ENCODE measurements around the gene CDYL2.

CDYL2 gene

DNA sequence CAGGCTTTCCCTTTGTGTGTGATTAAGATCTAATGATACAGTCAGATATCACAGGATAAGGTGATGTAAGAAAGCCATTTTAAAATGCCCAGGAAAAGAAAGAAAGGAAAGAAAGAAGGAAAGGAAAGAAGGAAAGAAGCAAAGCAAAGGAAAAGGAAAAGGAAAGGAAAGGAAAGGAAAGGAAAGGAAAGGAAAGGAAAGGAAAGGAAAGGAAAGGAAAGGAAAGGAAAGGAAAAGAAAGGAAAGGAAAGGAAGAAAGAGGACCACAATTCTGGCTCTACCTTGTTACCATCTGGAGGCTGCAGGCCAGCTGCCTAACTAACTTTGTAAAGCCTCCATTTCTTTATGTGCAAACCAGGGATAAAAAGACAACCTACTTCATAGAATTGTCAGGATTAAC is 132.0 kb downstream of the CDYL2 start:
- no peaks in the 10 kb centered on the region for H3K36me3 ChIP-seq (replicated peaks in 1 of 2; ENCODE audit: control insufficient read depth in 2 of 2, insufficient read depth in 2 of 2, low read length in 2 of 2)
- H3K9me3 ChIP-seq (replicated peaks in 1 of 2; ENCODE audit: control insufficient read depth in 2 of 2, insufficient read depth in 1 of 2, low read depth in 1 of 2, low read length in 2 of 2): no peaks in the 10 kb centered on the region
- H4K91ac ChIP-seq (ENCODE audit: low read depth, low read length, poor library complexity): no peak overlapping the region
- H3K18ac ChIP-seq (ENCODE audit: low read length): no peak overlapping the region
- no peak overlapping the region for H2BK120ac ChIP-seq (ENCODE audit: low read depth, low read length)
- H3K14ac ChIP-seq (ENCODE audit: low read length): no peak overlapping the region
- H3K4me2 ChIP-seq (ENCODE audit: insufficient read depth, low read length, poor library complexity, severe bottlenecking): no peak overlapping the region
- no peak overlapping the region for H2AK5ac ChIP-seq (ENCODE audit: low read depth, low read length)
- no peaks in the 10 kb centered on the region for H3K4me1 ChIP-seq (ENCODE audit: control insufficient read depth in 2 of 2, insufficient read depth in 1 of 2, low read depth in 1 of 2, low read length in 2 of 2)
- H3K27ac ChIP-seq (replicated peaks; ENCODE audit: low read length): no peak overlapping the region
- no peak overlapping the region for H2AFZ ChIP-seq (ENCODE audit: low read length)
- H2BK15ac ChIP-seq (ENCODE audit: low read length): no peak overlapping the region
- H3K9ac ChIP-seq (ENCODE audit: low read depth, low read length, poor library complexity): no peak overlapping the region
- no peak overlapping the region for H4K8ac ChIP-seq (ENCODE audit: low read depth, low read length)
- no peak for DNase-seq (ENCODE audit: low spot score)
- no peak overlapping the region for H3K4ac ChIP-seq (ENCODE audit: low read length)
- H2BK5ac ChIP-seq (ENCODE audit: low read length): no peak overlapping the region
- no peaks in the 10 kb centered on the region for H3K27me3 ChIP-seq (ENCODE audit: control insufficient read depth in 3 of 3, insufficient read depth in 3 of 3, low read depth in 1 of 3, low read length in 3 of 3)
- no peak overlapping the region for H3K23ac ChIP-seq (ENCODE audit: low read depth, low read length, poor library complexity)
- H2BK12ac ChIP-seq (ENCODE audit: low read length): no peak overlapping the region
- no peaks in the 10 kb centered on the region for H3K79me1 ChIP-seq (ENCODE audit: low read depth, low read length)
- H3K4me3 ChIP-seq (ENCODE audit: low read length in 2 of 2): no peak overlapping the region

- no peak for DNase-seq (ENCODE audit: low spot score)
- no peaks in the 10 kb centered on the region for H3K36me3 ChIP-seq (replicated peaks in 1 of 2; ENCODE audit: control insufficient read depth in 2 of 2, insufficient read depth in 2 of 2, low read length in 2 of 2)
- H4K8ac ChIP-seq (ENCODE audit: low read depth, low read length): no peak overlapping the region
- no peak overlapping the region for H2AK5ac ChIP-seq (ENCODE audit: low read depth, low read length)
- H3K4ac ChIP-seq (ENCODE audit: low read length): no peak overlapping the region
- H2BK15ac ChIP-seq (ENCODE audit: low read length): no peak overlapping the region
- no peak overlapping the region for H3K14ac ChIP-seq (ENCODE audit: low read length)
- H4K91ac ChIP-seq (ENCODE audit: low read depth, low read length, poor library complexity): no peak overlapping the region
- H2BK12ac ChIP-seq (ENCODE audit: low read length): no peak overlapping the region
- H3K9ac ChIP-seq (ENCODE audit: low read depth, low read length, poor library complexity): no peak overlapping the region
- no peaks in the 10 kb centered on the region for H3K79me1 ChIP-seq (ENCODE audit: low read depth, low read length)
- WGBS, 2 donors (ENCODE audit: extremely low coverage in 2 of 2, insufficient read length in 2 of 2, insufficient replicate concordance in 1 of 2): no CpG with 5 or more reads among the region's 5 CpGs
- H3K18ac ChIP-seq (ENCODE audit: low read length): no peak overlapping the region
- H3K4me1 ChIP-seq (ENCODE audit: control insufficient read depth in 2 of 2, insufficient read depth in 1 of 2, low read depth in 1 of 2, low read length in 2 of 2): peaks cover 0 to 8% of the 10 kb centered on the region in 2 donors
- H3K27ac ChIP-seq (replicated peaks; ENCODE audit: low read length): no peak overlapping the region
- no peak overlapping the region for H3K4me3 ChIP-seq (ENCODE audit: low read length in 2 of 2)
- no peaks in the 10 kb centered on the region for H3K9me3 ChIP-seq (replicated peaks in 1 of 2; ENCODE audit: control insufficient read depth in 2 of 2, insufficient read depth in 1 of 2, low read depth in 1 of 2, low read length in 2 of 2)
- no peak overlapping the region for H3K23ac ChIP-seq (ENCODE audit: low read depth, low read length, poor library complexity)
- no peak overlapping the region for H2BK5ac ChIP-seq (ENCODE audit: low read length)
- H3K4me2 ChIP-seq (ENCODE audit: insufficient read depth, low read length, poor library complexity, severe bottlenecking): no peak overlapping the region
- no peaks in the 10 kb centered on the region for H3K27me3 ChIP-seq (ENCODE audit: control insufficient read depth in 3 of 3, insufficient read depth in 3 of 3, low read depth in 1 of 3, low read length in 3 of 3)
- no peak overlapping the region for H2BK120ac ChIP-seq (ENCODE audit: low read depth, low read length)
- no peak overlapping the region for H2AFZ ChIP-seq (ENCODE audit: low read length)
Measured at GRCh38 chr16:80671281-80671849, 133.0 kb downstream of the CDYL2 start.

DNA sequence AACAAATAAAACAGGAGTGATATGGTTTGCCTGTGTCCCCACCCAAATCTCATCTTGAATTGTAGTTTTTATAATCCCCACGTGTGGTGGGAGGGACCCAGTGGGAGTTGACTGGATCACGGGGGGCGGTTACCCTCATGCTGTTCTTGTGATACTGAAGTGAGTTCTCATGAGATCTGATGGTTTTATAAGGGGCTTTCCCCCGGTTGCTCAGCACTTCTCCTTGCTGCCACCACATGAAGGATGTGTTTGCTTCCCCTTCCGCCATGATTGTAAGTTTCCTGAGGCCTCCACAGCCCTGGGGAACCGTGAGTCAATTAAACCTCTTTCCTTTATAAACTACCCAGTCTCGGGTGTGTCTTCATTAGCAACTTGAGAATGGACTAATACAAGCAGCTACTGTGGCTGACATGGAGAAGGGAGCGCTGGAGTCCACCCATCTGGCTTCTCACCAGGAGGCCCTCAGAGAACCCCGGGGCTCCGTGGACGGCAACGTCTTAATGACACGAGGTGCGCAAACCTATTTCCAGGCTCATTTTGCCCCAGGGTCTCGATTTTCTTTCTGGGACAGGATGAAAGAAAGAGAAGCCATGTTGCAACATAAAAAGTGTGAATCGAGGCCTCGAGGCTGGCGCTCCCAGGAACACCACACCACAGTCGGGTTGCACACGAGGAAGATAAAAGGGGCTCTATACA is 134.1 kb downstream of the CDYL2 start:
- Histone ChIP-seq H3K9ac (ENCODE audit: low read depth, low read length, poor library complexity) (no peak overlapping the region), H3K36me3 (replicated peaks in 1 of 2; ENCODE audit: control insufficient read depth in 2 of 2, insufficient read depth in 2 of 2, low read length in 2 of 2) (no peaks in the 10 kb centered on the region), H3K4me1 (ENCODE audit: control insufficient read depth in 2 of 2, insufficient read depth in 1 of 2, low read depth in 1 of 2, low read length in 2 of 2) (peaks cover 0 to 9% of the 10 kb centered on the region in 2 donors), H3K79me1 (ENCODE audit: low read depth, low read length) (no peaks in the 10 kb centered on the region), H4K91ac (ENCODE audit: low read depth, low read length, poor library complexity) (no peak overlapping the region), H3K14ac (ENCODE audit: low read length) (no peak overlapping the region), H3K23ac (ENCODE audit: low read depth, low read length, poor library complexity) (no peak overlapping the region), H2AK5ac (ENCODE audit: low read depth, low read length) (no peak overlapping the region), H3K18ac (ENCODE audit: low read length) (no peak overlapping the region), H2BK15ac (ENCODE audit: low read length) (no peak overlapping the region), H3K9me3 (replicated peaks in 1 of 2; ENCODE audit: control insufficient read depth in 2 of 2, insufficient read depth in 1 of 2, low read depth in 1 of 2, low read length in 2 of 2) (no peaks in the 10 kb centered on the region), H3K27me3 (ENCODE audit: control insufficient read depth in 3 of 3, insufficient read depth in 3 of 3, low read depth in 1 of 3, low read length in 3 of 3) (no peaks in the 10 kb centered on the region), H3K4me2 (ENCODE audit: insufficient read depth, low read length, poor library complexity, severe bottlenecking) (no peak overlapping the region), H2AFZ (ENCODE audit: low read length) (no peak overlapping the region), H2BK5ac (ENCODE audit: low read length) (no peak overlapping the region), H3K27ac (replicated peaks; ENCODE audit: low read length) (no peak overlapping the region), H3K4ac (ENCODE audit: low read length) (no peak overlapping the region), H4K8ac (ENCODE audit: low read depth, low read length) (no peak overlapping the region), H3K4me3 (ENCODE audit: low read length in 2 of 2) (no peak overlapping the region), H2BK12ac (ENCODE audit: low read length) (no peak overlapping the region), H2BK120ac (ENCODE audit: low read depth, low read length) (no peak overlapping the region)
- no CpG with 5 or more reads among the region's 20 CpGs for WGBS, 2 donors (ENCODE audit: extremely low coverage in 2 of 2, insufficient read length in 2 of 2, insufficient replicate concordance in 1 of 2)
- no peak for DNase-seq (ENCODE audit: low spot score)

- peak overlapping the region; percentile 29 for H2BK5ac ChIP-seq (ENCODE audit: low read length)
- peaks cover 0 to 10% of the 10 kb centered on the region in 2 donors for H3K4me1 ChIP-seq (ENCODE audit: control insufficient read depth in 2 of 2, insufficient read depth in 1 of 2, low read depth in 1 of 2, low read length in 2 of 2)
- H2AK5ac ChIP-seq (ENCODE audit: low read depth, low read length): no peak overlapping the region
- no peak overlapping the region for H3K27ac ChIP-seq (replicated peaks; ENCODE audit: low read length)
- H3K27me3 ChIP-seq (ENCODE audit: control insufficient read depth in 3 of 3, insufficient read depth in 3 of 3, low read depth in 1 of 3, low read length in 3 of 3): no peaks in the 10 kb centered on the region
- no peak overlapping the region for H2BK120ac ChIP-seq (ENCODE audit: low read depth, low read length)
- no peak overlapping the region for H4K91ac ChIP-seq (ENCODE audit: low read depth, low read length, poor library complexity)
- H3K14ac ChIP-seq (ENCODE audit: low read length): no peak overlapping the region
- no peak overlapping the region for H3K4me2 ChIP-seq (ENCODE audit: insufficient read depth, low read length, poor library complexity, severe bottlenecking)
- H3K4me3 ChIP-seq (ENCODE audit: low read length in 2 of 2): peak overlapping the region in 1 of 2 donors; percentile 5
- H3K79me1 ChIP-seq (ENCODE audit: low read depth, low read length): no peaks in the 10 kb centered on the region
- H3K18ac ChIP-seq (ENCODE audit: low read length): no peak overlapping the region
- H3K4ac ChIP-seq (ENCODE audit: low read length): no peak overlapping the region
- H3K9me3 ChIP-seq (replicated peaks in 1 of 2; ENCODE audit: control insufficient read depth in 2 of 2, insufficient read depth in 1 of 2, low read depth in 1 of 2, low read length in 2 of 2): no peaks in the 10 kb centered on the region
- no peak overlapping the region for H2AFZ ChIP-seq (ENCODE audit: low read length)
- no peak overlapping the region for H3K9ac ChIP-seq (ENCODE audit: low read depth, low read length, poor library complexity)
- no peak overlapping the region for H2BK12ac ChIP-seq (ENCODE audit: low read length)
- no peaks in the 10 kb centered on the region for H3K36me3 ChIP-seq (replicated peaks in 1 of 2; ENCODE audit: control insufficient read depth in 2 of 2, insufficient read depth in 2 of 2, low read length in 2 of 2)
- no peak overlapping the region for H4K8ac ChIP-seq (ENCODE audit: low read depth, low read length)
- no peak overlapping the region for H2BK15ac ChIP-seq (ENCODE audit: low read length)
- no peak overlapping the region for H3K23ac ChIP-seq (ENCODE audit: low read depth, low read length, poor library complexity)
- DNase-seq (ENCODE audit: low spot score): no peak
- WGBS, 2 donors (ENCODE audit: extremely low coverage in 2 of 2, insufficient read length in 2 of 2, insufficient replicate concordance in 1 of 2): no CpG with 5 or more reads among the region's 6 CpGs
Measured at GRCh38 chr16:80669673-80670072, 134.7 kb downstream of the CDYL2 start.

Measured in neuronal stem cell (in vitro differentiated cells).